ENCODE measurements around the gene ASRGL1. TPM values are rescaled to one million over a fixed set of nuclear protein-coding genes. Genes with fewer than 3 reads are reported as not detected.

The ASRGL1 gene
- polyA plus RNA-seq, 1 of the 3 experiments (the other 2 are of a cell fraction) = 4.3 TPM

DNA sequence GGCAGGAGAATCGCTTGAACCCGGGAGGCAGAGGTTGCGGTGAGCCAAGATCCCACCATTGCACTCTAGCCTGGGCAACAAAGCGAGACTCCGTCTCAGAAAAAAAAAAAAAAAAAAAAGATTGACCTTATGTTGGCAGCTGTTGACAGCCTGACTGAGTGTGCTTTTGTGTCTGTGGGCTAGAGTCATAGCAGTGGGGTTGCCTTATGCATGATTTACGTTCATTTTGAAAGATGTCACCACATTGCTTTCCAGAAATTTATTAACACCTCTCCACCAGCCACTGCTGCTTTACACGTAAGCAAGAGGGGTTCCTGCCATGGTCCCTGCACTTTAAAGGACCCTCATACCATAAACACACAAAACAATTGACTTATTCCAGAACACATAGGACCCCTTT lies 21.0 kb downstream of the ASRGL1 start:
- no peaks in the 10 kb centered on the region for H3K36me3 ChIP-seq (replicated peaks in 1 of 2; ENCODE audit: control insufficient read depth in 1 of 2, insufficient read depth in 2 of 2, low read length in 1 of 2)
- H3K79me2 ChIP-seq (ENCODE audit: insufficient read depth) = no peaks in the 10 kb centered on the region
- H3K9me3 ChIP-seq = no peaks in the 10 kb centered on the region
- CTCF ChIA-PET = no interaction called here
- no peaks in the 10 kb centered on the region for H3K9me2 ChIP-seq
- no peak overlapping the region for H3K4me2 ChIP-seq
- no peak overlapping the region for H2AFZ ChIP-seq (ENCODE audit: low read depth)
- 93% methylated on average over 7 of the region's 7 CpGs for WGBS (ENCODE audit: low lambda C conversion rate)
- H3K4me3 ChIP-seq (ENCODE audit: low read depth in 2 of 2, low read length in 1 of 2) = no peak overlapping the region
- H3F3A ChIP-seq (replicated peaks; ENCODE audit: insufficient read depth) = no peaks in the 10 kb centered on the region
- no peaks in the 10 kb centered on the region for H4K20me1 ChIP-seq (ENCODE audit: insufficient read depth)
- POLR2A ChIA-PET = no interaction called here
- no peak for TF ChIP-seq MXI1 (IDR thresholded peaks at IDR 0.05; ENCODE audit: low read depth, low read length)
- no peak for TF ChIP-seq FOSL2 (IDR thresholded peaks at IDR 0.05; ENCODE audit: borderline replicate concordance, low read depth)
- TF ChIP-seq, protein P1, sequence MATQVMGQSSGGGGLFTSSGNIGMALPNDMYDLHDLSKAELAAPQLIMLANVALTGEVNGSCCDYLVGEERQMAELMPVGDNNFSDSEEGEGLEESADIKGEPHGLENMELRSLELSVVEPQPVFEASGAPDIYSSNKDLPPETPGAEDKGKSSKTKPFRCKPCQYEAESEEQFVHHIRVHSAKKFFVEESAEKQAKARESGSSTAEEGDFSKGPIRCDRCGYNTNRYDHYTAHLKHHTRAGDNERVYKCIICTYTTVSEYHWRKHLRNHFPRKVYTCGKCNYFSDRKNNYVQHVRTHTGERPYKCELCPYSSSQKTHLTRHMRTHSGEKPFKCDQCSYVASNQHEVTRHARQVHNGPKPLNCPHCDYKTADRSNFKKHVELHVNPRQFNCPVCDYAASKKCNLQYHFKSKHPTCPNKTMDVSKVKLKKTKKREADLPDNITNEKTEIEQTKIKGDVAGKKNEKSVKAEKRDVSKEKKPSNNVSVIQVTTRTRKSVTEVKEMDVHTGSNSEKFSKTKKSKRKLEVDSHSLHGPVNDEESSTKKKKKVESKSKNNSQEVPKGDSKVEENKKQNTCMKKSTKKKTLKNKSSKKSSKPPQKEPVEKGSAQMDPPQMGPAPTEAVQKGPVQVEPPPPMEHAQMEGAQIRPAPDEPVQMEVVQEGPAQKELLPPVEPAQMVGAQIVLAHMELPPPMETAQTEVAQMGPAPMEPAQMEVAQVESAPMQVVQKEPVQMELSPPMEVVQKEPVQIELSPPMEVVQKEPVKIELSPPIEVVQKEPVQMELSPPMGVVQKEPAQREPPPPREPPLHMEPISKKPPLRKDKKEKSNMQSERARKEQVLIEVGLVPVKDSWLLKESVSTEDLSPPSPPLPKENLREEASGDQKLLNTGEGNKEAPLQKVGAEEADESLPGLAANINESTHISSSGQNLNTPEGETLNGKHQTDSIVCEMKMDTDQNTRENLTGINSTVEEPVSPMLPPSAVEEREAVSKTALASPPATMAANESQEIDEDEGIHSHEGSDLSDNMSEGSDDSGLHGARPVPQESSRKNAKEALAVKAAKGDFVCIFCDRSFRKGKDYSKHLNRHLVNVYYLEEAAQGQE (IDR thresholded peaks at IDR 0.05; ENCODE audit: low read depth, low read length) = no peak
- no peak for TF ChIP-seq RAD21 (IDR thresholded peaks at IDR 0.05; ENCODE audit: low read length)
- TF ChIP-seq TCF12 (IDR thresholded peaks at IDR 0.05) = no peak
- TF ChIP-seq POLR2AphosphoS5 (IDR thresholded peaks at IDR 0.05; ENCODE audit: low read depth, low read length) = no peak
- no peak for TF ChIP-seq RXRA (IDR thresholded peaks at IDR 0.05; ENCODE audit: borderline replicate concordance, low read depth)
- TF ChIP-seq, protein P2, sequence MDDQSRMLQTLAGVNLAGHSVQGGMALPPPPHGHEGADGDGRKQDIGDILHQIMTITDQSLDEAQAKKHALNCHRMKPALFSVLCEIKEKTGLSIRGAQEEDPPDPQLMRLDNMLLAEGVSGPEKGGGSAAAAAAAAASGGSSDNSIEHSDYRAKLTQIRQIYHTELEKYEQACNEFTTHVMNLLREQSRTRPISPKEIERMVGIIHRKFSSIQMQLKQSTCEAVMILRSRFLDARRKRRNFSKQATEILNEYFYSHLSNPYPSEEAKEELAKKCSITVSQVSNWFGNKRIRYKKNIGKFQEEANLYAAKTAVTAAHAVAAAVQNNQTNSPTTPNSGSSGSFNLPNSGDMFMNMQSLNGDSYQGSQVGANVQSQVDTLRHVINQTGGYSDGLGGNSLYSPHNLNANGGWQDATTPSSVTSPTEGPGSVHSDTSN (IDR thresholded peaks at IDR 0.05) = no peak
- TF ChIP-seq, protein P3, sequence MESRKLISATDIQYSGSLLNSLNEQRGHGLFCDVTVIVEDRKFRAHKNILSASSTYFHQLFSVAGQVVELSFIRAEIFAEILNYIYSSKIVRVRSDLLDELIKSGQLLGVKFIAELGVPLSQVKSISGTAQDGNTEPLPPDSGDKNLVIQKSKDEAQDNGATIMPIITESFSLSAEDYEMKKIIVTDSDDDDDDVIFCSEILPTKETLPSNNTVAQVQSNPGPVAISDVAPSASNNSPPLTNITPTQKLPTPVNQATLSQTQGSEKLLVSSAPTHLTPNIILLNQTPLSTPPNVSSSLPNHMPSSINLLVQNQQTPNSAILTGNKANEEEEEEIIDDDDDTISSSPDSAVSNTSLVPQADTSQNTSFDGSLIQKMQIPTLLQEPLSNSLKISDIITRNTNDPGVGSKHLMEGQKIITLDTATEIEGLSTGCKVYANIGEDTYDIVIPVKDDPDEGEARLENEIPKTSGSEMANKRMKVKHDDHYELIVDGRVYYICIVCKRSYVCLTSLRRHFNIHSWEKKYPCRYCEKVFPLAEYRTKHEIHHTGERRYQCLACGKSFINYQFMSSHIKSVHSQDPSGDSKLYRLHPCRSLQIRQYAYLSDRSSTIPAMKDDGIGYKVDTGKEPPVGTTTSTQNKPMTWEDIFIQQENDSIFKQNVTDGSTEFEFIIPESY (IDR thresholded peaks at IDR 0.05; ENCODE audit: borderline replicate concordance, low read depth) = no peak
- TF ChIP-seq RCOR1 (IDR thresholded peaks at IDR 0.05; ENCODE audit: low read length) = no peak
- TF ChIP-seq, protein P4, sequence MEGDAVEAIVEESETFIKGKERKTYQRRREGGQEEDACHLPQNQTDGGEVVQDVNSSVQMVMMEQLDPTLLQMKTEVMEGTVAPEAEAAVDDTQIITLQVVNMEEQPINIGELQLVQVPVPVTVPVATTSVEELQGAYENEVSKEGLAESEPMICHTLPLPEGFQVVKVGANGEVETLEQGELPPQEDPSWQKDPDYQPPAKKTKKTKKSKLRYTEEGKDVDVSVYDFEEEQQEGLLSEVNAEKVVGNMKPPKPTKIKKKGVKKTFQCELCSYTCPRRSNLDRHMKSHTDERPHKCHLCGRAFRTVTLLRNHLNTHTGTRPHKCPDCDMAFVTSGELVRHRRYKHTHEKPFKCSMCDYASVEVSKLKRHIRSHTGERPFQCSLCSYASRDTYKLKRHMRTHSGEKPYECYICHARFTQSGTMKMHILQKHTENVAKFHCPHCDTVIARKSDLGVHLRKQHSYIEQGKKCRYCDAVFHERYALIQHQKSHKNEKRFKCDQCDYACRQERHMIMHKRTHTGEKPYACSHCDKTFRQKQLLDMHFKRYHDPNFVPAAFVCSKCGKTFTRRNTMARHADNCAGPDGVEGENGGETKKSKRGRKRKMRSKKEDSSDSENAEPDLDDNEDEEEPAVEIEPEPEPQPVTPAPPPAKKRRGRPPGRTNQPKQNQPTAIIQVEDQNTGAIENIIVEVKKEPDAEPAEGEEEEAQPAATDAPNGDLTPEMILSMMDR (IDR thresholded peaks at IDR 0.05) = no peak
- TF ChIP-seq FOXM1 (IDR thresholded peaks at IDR 0.05; ENCODE audit: low read depth) = no peak
- no peaks in the 10 kb centered on the region for H3K27me3 ChIP-seq (ENCODE audit: insufficient read depth)
- no peak overlapping the region for H3K9ac ChIP-seq
- H3K4me1 ChIP-seq (ENCODE audit: control insufficient read depth in 1 of 2, insufficient read depth in 2 of 2, low read depth in 1 of 2, low read length in 1 of 2) = no peaks in the 10 kb centered on the region
- no peak overlapping the region for H3K27ac ChIP-seq (ENCODE audit: low read depth in 2 of 2, low read length in 1 of 2)
- DNase-seq = no peak
